HepG2 (cell line): ENCODE measurements around the gene SOX13. TPM values are rescaled to one million over a fixed set of nuclear protein-coding genes. Genes with fewer than 3 reads are reported as not detected.

Experiments used
- ATAC-seq: fragments of 200-7000 bp; cut with Tn5 transposase; 3 replicates; pipeline ENCODE4 v1.9.1; 2020; ENCODE audit warnings: mild to moderate bottlenecking, moderate library complexity
- BruUV-seq: library from RNA; stranded (reverse); fragments of 400-500 nt; replicated peaks from 2 replicates; lab custom pipeline; 2021; lab: Mats Ljungman, UMichigan
- CTCF ChIA-PET: fragments of 300-600 bp; formaldehyde crosslinking; extraction: SDS; loops from one replicate; lab custom pipeline; 2021; ENCODE audit warnings: low total read pairs, inconsistent platforms, low intra/inter-chr PET ratio; lab: Yijun Ruan, JAX
- POLR2A ChIA-PET: fragments of 350-600 bp; sonication (Branson Sonifier 250); formaldehyde crosslinking; loops from one replicate; lab custom pipeline; 2020; ENCODE audit warnings: antibody characterized with exemption, inconsistent platforms; lab: Yijun Ruan, JAX
- DNase-seq: peaks from one replicate; pipeline ENCODE4 v3.0.0-alpha.2; 2015; ENCODE audit warnings: low spot score
- FAIRE-seq: peaks from 3 replicates; lab custom pipeline; 2011; peaks lifted over from hg19 to GRCh38; lab: Jason Lieb, UNC
- H2AFZ ChIP-seq: one replicate; pipeline ENCODE4 v1.6.1; 2011; ENCODE audit warnings: low read length, inconsistent platforms
- H3K27ac ChIP-seq: fragments of 300-600 bp; 3 replicates; pipeline ENCODE4 v1.8.0; 2011; ENCODE audit warnings: mixed run types, mild to moderate bottlenecking, mixed read lengths, low read length, inconsistent platforms; ENCODE audit not compliant: insufficient read depth; ENCODE audit errors: extremely low read length
- H3K27me3 ChIP-seq, 2 experiments: fragments of 200-600 bp in 1 of 2; 2 replicates in 1 of 2; 3 replicates in 1 of 2; pipeline versions ENCODE4 v1.6.0 to v1.8.0; 2011; ENCODE audit warnings: low read length in 2 of 2, mild to moderate bottlenecking in 2 of 2, moderate library complexity in 2 of 2, inconsistent platforms in 1 of 2; ENCODE audit not compliant: insufficient read depth in 2 of 2, control insufficient read depth in 1 of 2
- H3K36me3 ChIP-seq, 2 experiments: fragments of 200-600 bp in 1 of 2; replicated peaks in 1 of 2; 2 replicates in 1 of 2; 3 replicates in 1 of 2; pipeline versions ENCODE4 v1.5.1 to v1.8.0; 2011; ENCODE audit warnings: low read length in 2 of 2, inconsistent platforms in 1 of 2; ENCODE audit not compliant: insufficient read depth in 2 of 2, control insufficient read depth in 1 of 2
- H3K4me1 ChIP-seq: 2 replicates; pipeline ENCODE4 v1.5.1; 2012; ENCODE audit warnings: low read length, inconsistent platforms; ENCODE audit not compliant: insufficient read depth
- H3K4me2 ChIP-seq: 2 replicates; pipeline ENCODE4 v1.6.0; 2011; ENCODE audit warnings: low read depth, low read length, inconsistent platforms
- H3K4me3 ChIP-seq, 3 experiments: fragments of 200-600 bp in 1 of 3; sonication (generic), shearing (Covaris generic) in 1 of 3; replicated peaks in 1 of 3; 2 replicates each; pipeline ENCODE4 v1.5.1; 2011 to 2016; ENCODE audit warnings: low read length in 3 of 3, inconsistent platforms in 2 of 3, low read depth in 2 of 3, mild to moderate bottlenecking in 2 of 3, control low read depth in 1 of 3, mixed read lengths in 1 of 3; ENCODE audit not compliant: insufficient read depth in 1 of 3
- H3K79me2 ChIP-seq: one replicate; pipeline ENCODE4 v1.6.1; 2011; ENCODE audit warnings: low read length, inconsistent platforms; ENCODE audit not compliant: insufficient read depth
- H3K9ac ChIP-seq: 2 replicates; pipeline ENCODE4 v1.6.0; 2011; ENCODE audit warnings: mild to moderate bottlenecking, low read depth, low read length, inconsistent platforms; ENCODE audit not compliant: insufficient read depth
- H3K9me3 ChIP-seq: 2 replicates; pipeline ENCODE4 v1.5.1; 2012; ENCODE audit warnings: mild to moderate bottlenecking, low read length
- H4K20me1 ChIP-seq: 2 replicates; pipeline ENCODE4 v1.6.0; 2011; ENCODE audit warnings: inconsistent platforms, mild to moderate bottlenecking, low read length, moderate library complexity; ENCODE audit not compliant: insufficient read depth
- ADNP ChIP-seq: sonication (generic); formaldehyde crosslinking; IDR thresholded peaks from 2 replicates; pipeline ENCODE4 v1.4.0; 2020; ENCODE audit warnings: missing genetic modification reagents
- RORA ChIP-seq: sonication (generic); formaldehyde crosslinking; IDR thresholded peaks from 2 replicates; pipeline ENCODE4 v1.5.0; 2020; ENCODE audit warnings: mild to moderate bottlenecking, missing genetic modification reagents, moderate library complexity
- TBX3 ChIP-seq: fragments of 450-650 bp; IDR thresholded peaks from 2 replicates; pipeline ENCODE4 v1.6.1; 2017; ENCODE audit warnings: antibody characterized with exemption, mild to moderate bottlenecking, inconsistent platforms, borderline replicate concordance
- ZNF326 ChIP-seq: sonication (generic); formaldehyde crosslinking; IDR thresholded peaks from 2 replicates; pipeline ENCODE4 v1.4.0; 2020; ENCODE audit warnings: missing genetic modification reagents, borderline replicate concordance
- ZNF496 ChIP-seq: sonication (generic); formaldehyde crosslinking; IDR thresholded peaks from 2 replicates; pipeline ENCODE4 v1.8.1; 2023; ENCODE audit warnings: mild to moderate bottlenecking, moderate library complexity, missing genetic modification reagents; ENCODE audit not compliant: insufficient replicate concordance
- ZNF570 ChIP-seq: sonication (generic); formaldehyde crosslinking; IDR thresholded peaks from 2 replicates; pipeline ENCODE4 v1.4.0; 2020; ENCODE audit warnings: mild to moderate bottlenecking, missing genetic modification reagents, borderline replicate concordance
- ZNF704 ChIP-seq: sonication (generic); formaldehyde crosslinking; IDR thresholded peaks from 2 replicates; pipeline ENCODE4 v1.8.1; 2023; ENCODE audit warnings: mild to moderate bottlenecking, inconsistent platforms, moderate library complexity, missing genetic modification reagents, borderline replicate concordance
- ZSCAN29 ChIP-seq: sonication (generic); formaldehyde crosslinking; conservative IDR thresholded peaks from 2 replicates; pipeline ENCODE4 v1.4.0; 2020; ENCODE audit warnings: mild to moderate bottlenecking, missing genetic modification reagents
- WGBS: methylation state at CpG from one replicate; pipeline ENCODE4 v1.1.6; 2017; ENCODE audit warnings: low lambda C conversion rate; 5-methylcytosine and 5-hydroxymethylcytosine counted together
- in situ Hi-C: cut with HindIII; loops from 2 replicates; pipeline ENCODE4 v1.10.0; 2017; ENCODE audit warnings: low pct_unique_long_range_greater_than_20kb; ENCODE audit not compliant: extremely low pct_ligation_motif_present
- intact Hi-C: fragments of 100-400 bp; cut with micrococcal nuclease; formaldehyde crosslinking; loops from one replicate; pipeline ENCODE4 v1.10.0; 2022; ENCODE audit not compliant: unreplicated experiment
- polyA plus RNA-seq, 8 experiments: library from polyadenylated mRNA; depleted of rRNA in 3 of 8; stranded (reverse) in 7 of 8; unstranded in 1 of 8; fragments of >200 nt; fragmentation: Illumina TruSeq in 4 of 8; extraction: Trizol in 4 of 8; gene quantifications; 2 replicates each; pipeline versions ENCODE4 v1.2.1 to v1.2.3, GENCODE V29; 2011 to 2016; ENCODE audit warnings: low read depth in 4 of 8, missing spikeins in 1 of 8, mixed read lengths in 1 of 8; ENCODE audit not compliant: insufficient read depth in 1 of 8
- total RNA-seq, 5 experiments: library from RNA; depleted of rRNA; stranded (reverse); fragments of >200 nt; fragmentation: Illumina TruSeq; extraction: Trizol; gene quantifications; 2 replicates each; pipeline ENCODE4 v1.2.3, GENCODE V29; 2016; ENCODE audit warnings: low read depth in 1 of 5
- TF ChIP-seq, protein P1 (sequence below): sonication (generic); formaldehyde crosslinking; IDR thresholded peaks from 2 replicates; pipeline ENCODE4 v1.4.0; 2020; ENCODE audit warnings: missing genetic modification reagents, mild to moderate bottlenecking, borderline replicate concordance
- TF ChIP-seq, protein P2 (sequence below): sonication (generic); formaldehyde crosslinking; IDR thresholded peaks from 2 replicates; pipeline ENCODE4 v1.5.0; 2020; ENCODE audit warnings: missing genetic modification reagents
- TF ChIP-seq, protein P3 (sequence below): sonication (generic); formaldehyde crosslinking; IDR thresholded peaks from 2 replicates; pipeline ENCODE4 v1.5.0; 2020; ENCODE audit warnings: missing genetic modification reagents

SOX13 gene
- total and polyA plus RNA-seq, 2 of the 13 experiments (the other 11 are each of a cell fraction or from before 2014, with no cell fraction given) = 13.3 to 15.8 TPM

DNA sequence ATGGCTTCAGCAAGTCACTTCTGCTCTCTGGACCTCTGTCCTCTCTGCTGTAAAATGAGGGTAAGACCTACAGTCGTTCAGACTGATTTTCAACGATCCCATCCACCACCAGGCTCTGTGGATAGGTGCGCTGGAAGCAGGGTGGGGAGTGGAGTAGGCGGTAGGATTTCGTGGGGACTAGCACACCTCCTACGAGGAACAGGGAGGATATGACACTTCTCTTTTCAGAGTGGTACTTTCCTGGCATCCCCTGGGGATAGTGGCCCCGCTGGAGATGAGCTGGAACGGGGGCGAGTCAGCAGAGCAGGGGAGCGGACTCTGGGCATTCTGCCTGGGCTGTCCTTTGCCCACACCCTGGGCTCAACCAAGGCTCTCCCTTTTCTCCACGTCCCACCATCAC, 61.2 kb downstream of the SOX13 start:
- in situ Hi-C loops = no loop called here
- Histone ChIP-seq H4K20me1 (no peaks in the 10 kb centered on the region), H3K79me2 (no peaks in the 10 kb centered on the region), H3K27ac (no peak overlapping the region), H3K9me3 (no peaks in the 10 kb centered on the region), H3K4me1 (peaks cover 19% of the 10 kb centered on the region), H3K27me3 (no peaks in the 10 kb centered on the region), H3K36me3 (peaks cover 4 to 6% of the 10 kb centered on the region in 2 experiments; a peak in 3 of 5 replicates), H3K9ac (no peak overlapping the region), H2AFZ (no peak overlapping the region), H3K4me2 (no peak overlapping the region), H3K4me3 (no peak overlapping the region)
- ChIA-PET POLR2A (no interaction called here), CTCF (no interaction called here)
- DNase-seq = no peak
- no peak for TF ChIP-seq ZNF704 (CRISPR knock-in tag)
- no peak for TF ChIP-seq ZSCAN29 (CRISPR knock-in tag)
- TF ChIP-seq, protein P1, sequence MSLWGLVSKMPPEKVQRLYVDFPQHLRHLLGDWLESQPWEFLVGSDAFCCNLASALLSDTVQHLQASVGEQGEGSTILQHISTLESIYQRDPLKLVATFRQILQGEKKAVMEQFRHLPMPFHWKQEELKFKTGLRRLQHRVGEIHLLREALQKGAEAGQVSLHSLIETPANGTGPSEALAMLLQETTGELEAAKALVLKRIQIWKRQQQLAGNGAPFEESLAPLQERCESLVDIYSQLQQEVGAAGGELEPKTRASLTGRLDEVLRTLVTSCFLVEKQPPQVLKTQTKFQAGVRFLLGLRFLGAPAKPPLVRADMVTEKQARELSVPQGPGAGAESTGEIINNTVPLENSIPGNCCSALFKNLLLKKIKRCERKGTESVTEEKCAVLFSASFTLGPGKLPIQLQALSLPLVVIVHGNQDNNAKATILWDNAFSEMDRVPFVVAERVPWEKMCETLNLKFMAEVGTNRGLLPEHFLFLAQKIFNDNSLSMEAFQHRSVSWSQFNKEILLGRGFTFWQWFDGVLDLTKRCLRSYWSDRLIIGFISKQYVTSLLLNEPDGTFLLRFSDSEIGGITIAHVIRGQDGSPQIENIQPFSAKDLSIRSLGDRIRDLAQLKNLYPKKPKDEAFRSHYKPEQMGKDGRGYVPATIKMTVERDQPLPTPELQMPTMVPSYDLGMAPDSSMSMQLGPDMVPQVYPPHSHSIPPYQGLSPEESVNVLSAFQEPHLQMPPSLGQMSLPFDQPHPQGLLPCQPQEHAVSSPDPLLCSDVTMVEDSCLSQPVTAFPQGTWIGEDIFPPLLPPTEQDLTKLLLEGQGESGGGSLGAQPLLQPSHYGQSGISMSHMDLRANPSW = no peak
- no peak for TF ChIP-seq ZNF570
- TF ChIP-seq, protein P2, sequence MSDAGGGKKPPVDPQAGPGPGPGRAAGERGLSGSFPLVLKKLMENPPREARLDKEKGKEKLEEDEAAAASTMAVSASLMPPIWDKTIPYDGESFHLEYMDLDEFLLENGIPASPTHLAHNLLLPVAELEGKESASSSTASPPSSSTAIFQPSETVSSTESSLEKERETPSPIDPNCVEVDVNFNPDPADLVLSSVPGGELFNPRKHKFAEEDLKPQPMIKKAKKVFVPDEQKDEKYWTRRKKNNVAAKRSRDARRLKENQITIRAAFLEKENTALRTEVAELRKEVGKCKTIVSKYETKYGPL (CRISPR knock-in tag) = no peak
- TF ChIP-seq ZNF496 (CRISPR knock-in tag) = no peak
- no peak for TF ChIP-seq ZNF326 (CRISPR knock-in tag)
- no peak for TF ChIP-seq RORA
- TF ChIP-seq TBX3 = no peak
- TF ChIP-seq, protein P3, sequence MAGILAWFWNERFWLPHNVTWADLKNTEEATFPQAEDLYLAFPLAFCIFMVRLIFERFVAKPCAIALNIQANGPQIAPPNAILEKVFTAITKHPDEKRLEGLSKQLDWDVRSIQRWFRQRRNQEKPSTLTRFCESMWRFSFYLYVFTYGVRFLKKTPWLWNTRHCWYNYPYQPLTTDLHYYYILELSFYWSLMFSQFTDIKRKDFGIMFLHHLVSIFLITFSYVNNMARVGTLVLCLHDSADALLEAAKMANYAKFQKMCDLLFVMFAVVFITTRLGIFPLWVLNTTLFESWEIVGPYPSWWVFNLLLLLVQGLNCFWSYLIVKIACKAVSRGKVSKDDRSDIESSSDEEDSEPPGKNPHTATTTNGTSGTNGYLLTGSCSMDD = no peak
- no peak for TF ChIP-seq ADNP (CRISPR knock-in tag)
- WGBS = 82% methylated on average over 11 of the region's 11 CpGs
- BruUV-seq = no TSS peak
- no peak for ATAC-seq
- no peak for FAIRE-seq
- intact Hi-C loops = no loop called here
